HCT116 (cell line): ENCODE results near the gene GBX1. TPM values are rescaled to one million over a fixed set of nuclear protein-coding genes. Genes with fewer than 3 reads are reported as not detected.

Experiments
- ATAC-seq: fragments of 200-7000 bp; cut with Tn5 transposase; 2 replicates; pipeline ENCODE4 v1.9.1; 2020; ENCODE audit warnings: mild to moderate bottlenecking, moderate library complexity
- BruUV-seq: library from RNA; stranded (reverse); fragments of 400-500 nt; replicated peaks from 2 replicates; lab custom pipeline; 2021; lab: Mats Ljungman, UMichigan
- CTCF ChIA-PET: fragments of 300-600 bp; sonication (Branson Sonifier 250); formaldehyde crosslinking; loops from one replicate; lab custom pipeline; 2021; ENCODE audit warnings: antibody characterized with exemption; lab: Charles Lee
- POLR2A ChIA-PET: fragments of 300-600, 350-600 bp; sonication (Branson Sonifier 250); formaldehyde crosslinking; loops from one replicate; lab custom pipeline; 2021; ENCODE audit warnings: antibody characterized with exemption; lab: Charles Lee
- RAD21 ChIA-PET, 2 experiments: fragments of 300-600 bp; sonication (Branson Sonifier 250); formaldehyde crosslinking; loops; one replicate each; lab custom pipeline; 2023; ENCODE audit warnings: low total read pairs in 2 of 2; ENCODE audit not compliant: uncharacterized antibody in 2 of 2, unreplicated experiment in 2 of 2, low non-redundant PET in 1 of 2; lab: Charles Lee
- DNase-seq: peaks from one replicate; pipeline ENCODE4 v3.0.0-alpha.2; 2010; ENCODE audit warnings: low read depth, low spot score
- H2AFZ ChIP-seq: fragments of 200-600 bp; shearing (Covaris generic), sonication (generic); 2 replicates; pipeline ENCODE4 v1.6.1; 2017; ENCODE audit warnings: low read depth, mixed run types, mixed read lengths, antibody characterized with exemption, low read length; ENCODE audit not compliant: poor library complexity, severe bottlenecking
- H3K27ac ChIP-seq: 2 replicates; pipeline ENCODE4 v1.5.1; 2012; ENCODE audit warnings: low read depth, low read length
- H3K27me3 ChIP-seq: fragments of 200-600 bp; sonication (generic); 2 replicates; pipeline ENCODE4 v1.6.1; 2016; ENCODE audit warnings: mixed run types, low read length, mixed read lengths; ENCODE audit not compliant: insufficient read depth
- H3K36me3 ChIP-seq, 2 experiments: fragments of 200-500 bp in 1 of 2; fragments of 200-600 bp in 1 of 2; sonication (Bioruptor generic) in 1 of 2; sonication (generic) in 1 of 2; 2 replicates each; pipeline versions ENCODE4 v1.5.1 to v1.6.1; 2014 to 2016; ENCODE audit warnings: low read length in 2 of 2, inconsistent platforms in 1 of 2, mixed read lengths in 1 of 2, mixed run types in 1 of 2; ENCODE audit not compliant: insufficient read depth in 2 of 2, control insufficient read depth in 1 of 2
- H3K4me1 ChIP-seq, 2 experiments: fragments of 200-600 bp in 1 of 2; sonication (generic) in 1 of 2; 2 replicates each; pipeline versions ENCODE4 v1.5.1 to v1.6.1; 2012 to 2017; ENCODE audit warnings: low read length in 2 of 2, inconsistent platforms in 1 of 2, mild to moderate bottlenecking in 1 of 2, mixed read lengths in 1 of 2, mixed run types in 1 of 2, moderate library complexity in 1 of 2; ENCODE audit not compliant: insufficient read depth in 2 of 2, control insufficient read depth in 1 of 2
- H3K4me2 ChIP-seq: fragments of 200-600 bp; sonication (generic); 2 replicates; pipeline ENCODE4 v1.6.1; 2017; ENCODE audit warnings: mixed run types, low read length, mixed read lengths
- H3K4me3 ChIP-seq, 2 experiments: fragments of 200-600 bp in 1 of 2; sonication (generic) in 1 of 2; replicated peaks in 1 of 2; 2 replicates each; pipeline ENCODE4 v1.5.1; 2011 to 2016; ENCODE audit warnings: low read length in 2 of 2, control low read depth in 1 of 2, low read depth in 1 of 2, mild to moderate bottlenecking in 1 of 2, mixed read lengths in 1 of 2, mixed run types in 1 of 2
- H3K79me2 ChIP-seq: fragments of 200-600 bp; sonication (generic); 2 replicates; pipeline ENCODE4 v1.6.1; 2017; ENCODE audit warnings: mild to moderate bottlenecking, mixed run types, low read length, moderate library complexity, mixed read lengths; ENCODE audit not compliant: insufficient read depth
- H3K9ac ChIP-seq: fragments of 200-600 bp; sonication (generic); 2 replicates; pipeline ENCODE4 v1.6.1; 2016; ENCODE audit warnings: low read length, mixed read lengths
- H3K9me2 ChIP-seq: fragments of 200-600 bp; sonication (generic), shearing (Covaris generic); 2 replicates; pipeline ENCODE4 v1.6.1; 2017; ENCODE audit warnings: mixed run types, mild to moderate bottlenecking, moderate library complexity; ENCODE audit not compliant: insufficient read depth
- H3K9me3 ChIP-seq, 2 experiments: fragments of 200-500 bp in 1 of 2; fragments of 200-600 bp in 1 of 2; sonication (Bioruptor generic) in 1 of 2; sonication (generic) in 1 of 2; 2 replicates each; pipeline ENCODE4 v1.6.1; 2014 to 2017; ENCODE audit warnings: low read length in 2 of 2, mixed read lengths in 2 of 2, inconsistent platforms in 1 of 2, low read depth in 1 of 2, mild to moderate bottlenecking in 1 of 2, mixed run types in 1 of 2, moderate library complexity in 1 of 2; ENCODE audit not compliant: control insufficient read depth in 1 of 2, insufficient read depth in 1 of 2
- H4K20me1 ChIP-seq: fragments of 200-600 bp; sonication (generic), shearing (Covaris generic); 2 replicates; pipeline ENCODE4 v1.6.1; 2017; ENCODE audit warnings: mixed run types, mild to moderate bottlenecking, moderate library complexity; ENCODE audit not compliant: insufficient read depth
- CBX3 ChIP-seq: IDR thresholded peaks from 2 replicates; pipeline ENCODE4 v1.6.1; 2012; ENCODE audit warnings: low read depth
- EZH2phosphoT487 ChIP-seq: fragments of 200-600 bp; IDR thresholded peaks from 2 replicates; pipeline ENCODE4 v1.6.1; 2018; ENCODE audit warnings: antibody characterized with exemption, borderline replicate concordance
- JUND ChIP-seq: IDR thresholded peaks from 2 replicates; pipeline ENCODE4 v1.6.1; 2012
- POLR2A ChIP-seq: IDR thresholded peaks from 2 replicates; pipeline ENCODE4 v1.7.0; 2011; ENCODE audit warnings: borderline replicate concordance; ENCODE audit not compliant: insufficient read depth, insufficient read length; ENCODE audit errors: extremely low read depth
- POLR2AphosphoS5 ChIP-seq: IDR thresholded peaks from 2 replicates; pipeline ENCODE4 v1.6.1; 2011; ENCODE audit warnings: mild to moderate bottlenecking, low read depth, low read length, moderate library complexity
- REST ChIP-seq: IDR thresholded peaks from 2 replicates; pipeline ENCODE4 v1.6.1; 2012; ENCODE audit warnings: low read depth
- ZBTB33 ChIP-seq: IDR thresholded peaks from 2 replicates; pipeline ENCODE4 v1.6.1; 2011; ENCODE audit warnings: mild to moderate bottlenecking, low read length, moderate library complexity; ENCODE audit not compliant: insufficient replicate concordance; ENCODE audit errors: extremely low read depth
- intact Hi-C: fragments of 100-400 bp; cut with micrococcal nuclease; formaldehyde crosslinking; loops from 2 replicates; pipeline ENCODE4 v1.10.0; 2022
- total RNA-seq: library from RNA; stranded (reverse); gene quantifications from one replicate; pipeline ENCODE4 v1.2.1, GENCODE V29; 2021; ENCODE audit not compliant: unreplicated experiment

The GBX1 gene
- total RNA-seq, 1 experiment from 2014 or later, result 0.86 TPM

- TF ChIP-seq ZBTB33 (no peak), CBX3 (no peak), POLR2AphosphoS5 (no peak), REST (no peak)
- TF ChIP-seq, all 23 proteins: peak for 0
Measured at GRCh38 chr7:151188252-151188542, 20.7 kb upstream of the GBX1 start (continued).

- no peaks in the 10 kb centered on the region for H3K9me3 ChIP-seq
- H3K4me1 ChIP-seq, result no peaks in the 10 kb centered on the region
- H3K4me2 ChIP-seq, result no peak overlapping the region
- ChIA-PET POLR2A (interaction anchor here (0.7 kb wide), 1 partner anchor 13 kb away, joined by 3 read pairs; no protein-coding TSS in a partner anchor), CTCF (no interaction called here), RAD21 (no interaction called here)
- ATAC-seq, result no peak
- H3K27ac ChIP-seq, result no peak overlapping the region
- no peaks in the 10 kb centered on the region for H3K36me3 ChIP-seq
- no peak for DNase-seq
- no peaks in the 10 kb centered on the region for H3K79me2 ChIP-seq
- H3K4me3 ChIP-seq, result no peak overlapping the region
- intact Hi-C loops, result no loop called here
- H2AFZ ChIP-seq, result no peak overlapping the region
- no peaks in the 10 kb centered on the region for H3K27me3 ChIP-seq
- no peaks in the 10 kb centered on the region for H3K9me2 ChIP-seq
- H4K20me1 ChIP-seq, result no peaks in the 10 kb centered on the region
- no peak for TF ChIP-seq CBX3
- TF ChIP-seq POLR2A, result no peak
- no peak for TF ChIP-seq EZH2phosphoT487
- TF ChIP-seq JUND, result no peak
- no TSS peak for BruUV-seq
- H3K9ac ChIP-seq, result no peak overlapping the region
Measured at GRCh38 chr7:151187409-151188251, 20.1 kb upstream of the GBX1 start.
